Smooth muscle cell of the brain vasculature (primary cell): ENCODE results near the gene IPCEF1.
"Not testable (repeated sequence)": the region's sequence is repeated elsewhere in the genome, so short reads cannot be mapped to it uniquely, and the experiment has no call there.

Experiments used
- DNase-seq: peaks from one replicate; pipeline ENCODE4 v3.0.0-alpha.2; 2012; ENCODE audit warnings: low read depth, low spot score

Gene IPCEF1

GRCh38 chr6:154246723-154247118 lies 109.9 kb downstream of the IPCEF1 start:
- DNase-seq = no peak

GRCh38 chr6:154245506-154245905 lies 111.1 kb downstream of the IPCEF1 start:
- no peak for DNase-seq

- DNase-seq = no peak
These were observed 112.5 kb downstream of the IPCEF1 start for GRCh38 chr6:154243793-154244750.

- no peak for DNase-seq
These were observed 113.8 kb downstream of the IPCEF1 start for GRCh38 chr6:154242617-154243357.

GRCh38 chr6:154241581-154241980 lies 115.0 kb downstream of the IPCEF1 start:
- DNase-seq = no peak

- DNase-seq = not testable (repeated sequence)
These were observed 115.5 kb downstream of the IPCEF1 start for GRCh38 chr6:154241061-154241460.

- no peak for DNase-seq
These were observed 117.2 kb downstream of the IPCEF1 start for GRCh38 chr6:154239392-154239791.

GRCh38 chr6:154238831-154239230 lies 117.8 kb downstream of the IPCEF1 start:
- DNase-seq = no peak

GRCh38 chr6:154236646-154237301 lies 119.8 kb downstream of the IPCEF1 start:
- DNase-seq = no peak

GRCh38 chr6:154234019-154234772 lies 122.4 kb downstream of the IPCEF1 start:
- DNase-seq = no peak

GRCh38 chr6:154233383-154233782 lies 123.2 kb downstream of the IPCEF1 start:
- DNase-seq = no peak

GRCh38 chr6:154232013-154232910 lies 124.3 kb downstream of the IPCEF1 start:
- DNase-seq = no peak

GRCh38 chr6:154230910-154231595 lies 125.5 kb downstream of the IPCEF1 start:
- DNase-seq = no peak

- DNase-seq = no peak
These were observed 126.2 kb downstream of the IPCEF1 start for GRCh38 chr6:154230393-154230792.

- DNase-seq = no peak
These were observed 126.8 kb downstream of the IPCEF1 start for GRCh38 chr6:154229786-154230185.

- no peak for DNase-seq
These were observed 128.1 kb downstream of the IPCEF1 start for GRCh38 chr6:154228521-154228905.

- no peak for DNase-seq
These were observed 128.6 kb downstream of the IPCEF1 start for GRCh38 chr6:154227862-154228520.

- DNase-seq = no peak
These were observed 130.1 kb downstream of the IPCEF1 start for GRCh38 chr6:154226461-154226860.

- no peak for DNase-seq
These were observed 133.3 kb downstream of the IPCEF1 start for GRCh38 chr6:154223296-154223695.
